GM18907 (cell line): ENCODE results near the gene TMEM17.

Experiments used
- ATAC-seq: cut with Tn5 transposase; IDR thresholded peaks from one replicate; pipeline ENCODE4 v1.9.1; 2021; ENCODE audit warnings: mild to moderate bottlenecking, moderate library complexity; ENCODE audit not compliant: unreplicated experiment

TMEM17 gene

GRCh38 chr2:62474176-62474575 is 31.8 kb downstream of the TMEM17 start:
- no peak for ATAC-seq

GRCh38 chr2:62473246-62473827 is 32.7 kb downstream of the TMEM17 start:
- no peak for ATAC-seq

GRCh38 chr2:62472312-62472711 is 33.7 kb downstream of the TMEM17 start:
- ATAC-seq, result no peak

- no peak for ATAC-seq
These were observed 34.2 kb downstream of the TMEM17 start for GRCh38 chr2:62471816-62472215.

GRCh38 chr2:62471404-62471803 is 34.6 kb downstream of the TMEM17 start:
- ATAC-seq, result no peak

- ATAC-seq, result no peak
These were observed 36.4 kb downstream of the TMEM17 start for GRCh38 chr2:62469548-62469947.

GRCh38 chr2:62469114-62469513 is 36.9 kb downstream of the TMEM17 start:
- ATAC-seq, result no peak

GRCh38 chr2:62467475-62468321 is 38.3 kb downstream of the TMEM17 start:
- no peak for ATAC-seq

- no peak for ATAC-seq
These were observed 38.9 kb downstream of the TMEM17 start for GRCh38 chr2:62467100-62467474.

GRCh38 chr2:62466503-62466854 is 39.5 kb downstream of the TMEM17 start:
- ATAC-seq, result no peak

GRCh38 chr2:62465741-62466502 is 40.1 kb downstream of the TMEM17 start:
- ATAC-seq, result no peak

- no peak for ATAC-seq
These were observed 40.8 kb downstream of the TMEM17 start for GRCh38 chr2:62465039-62465740.

GRCh38 chr2:62464221-62465007 is 41.6 kb downstream of the TMEM17 start:
- ATAC-seq, result no peak

GRCh38 chr2:62462211-62462610 is 43.8 kb downstream of the TMEM17 start:
- ATAC-seq, result no peak

GRCh38 chr2:62461707-62462106 is 44.3 kb downstream of the TMEM17 start:
- ATAC-seq, result no peak

- ATAC-seq, result no peak
These were observed 44.9 kb downstream of the TMEM17 start for GRCh38 chr2:62461017-62461553.

- ATAC-seq, result no peak
These were observed 45.8 kb downstream of the TMEM17 start for GRCh38 chr2:62460175-62460574.

- ATAC-seq, result no peak
These were observed 46.3 kb downstream of the TMEM17 start for GRCh38 chr2:62459672-62460071.

- no peak for ATAC-seq
These were observed 46.9 kb downstream of the TMEM17 start for GRCh38 chr2:62459106-62459505.

- ATAC-seq, result no peak
These were observed 47.3 kb downstream of the TMEM17 start for GRCh38 chr2:62458671-62459081.
